ENCODE data around the gene LSM2. TPM values are rescaled to one million over a fixed set of nuclear protein-coding genes. Genes with fewer than 3 reads are reported as not detected.

The LSM2 gene
- total and polyA plus RNA-seq, 9 of the 15 experiments (the other 6 are each of a cell fraction or from before 2014, with no cell fraction given): 154 to 407 (median 223) TPM

DNA sequence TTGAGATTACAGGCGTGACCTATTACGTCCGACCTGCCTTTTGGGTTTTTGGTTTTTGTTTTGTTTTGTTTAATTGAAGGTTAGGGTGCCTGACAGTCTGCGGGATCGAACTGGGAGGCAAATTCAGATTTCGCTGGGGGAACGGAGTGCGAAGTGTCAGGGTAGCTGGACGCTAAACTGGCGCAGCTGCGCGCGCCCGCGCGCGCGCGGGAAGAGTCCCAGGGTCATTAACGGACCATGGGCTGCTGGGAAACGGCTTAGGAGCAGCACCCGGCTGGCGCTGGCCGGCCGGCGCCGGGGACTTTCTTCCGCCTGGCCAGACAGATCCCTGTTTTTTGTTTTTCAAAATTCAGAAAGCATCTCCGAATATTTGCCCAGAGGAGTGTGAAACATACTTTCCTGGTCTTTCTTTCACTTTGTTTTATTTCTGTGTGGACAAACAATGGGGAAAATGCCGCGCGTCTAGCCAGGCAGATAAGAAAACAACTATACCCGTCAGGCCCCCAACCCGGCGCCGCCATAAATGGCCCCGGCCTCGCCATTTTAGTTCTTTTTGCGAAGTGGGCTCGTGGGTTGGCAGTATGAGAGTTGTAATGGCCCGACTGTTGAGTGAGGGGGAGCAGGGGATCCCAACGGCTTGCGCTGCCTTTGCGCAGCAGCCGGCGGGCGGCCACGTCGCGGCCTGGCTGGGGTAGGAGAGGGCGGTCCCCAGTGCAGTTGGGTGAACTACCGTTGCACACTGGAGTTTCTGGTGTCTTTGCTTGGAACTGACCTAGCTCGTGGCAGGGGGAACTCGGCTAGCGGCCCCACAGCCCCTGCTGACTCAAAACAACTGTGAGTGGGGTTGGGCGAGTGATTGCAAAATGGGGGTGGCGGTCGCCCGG, 27.8 kb upstream of the LSM2 start (continued):
- TF ChIP-seq, protein P1, sequence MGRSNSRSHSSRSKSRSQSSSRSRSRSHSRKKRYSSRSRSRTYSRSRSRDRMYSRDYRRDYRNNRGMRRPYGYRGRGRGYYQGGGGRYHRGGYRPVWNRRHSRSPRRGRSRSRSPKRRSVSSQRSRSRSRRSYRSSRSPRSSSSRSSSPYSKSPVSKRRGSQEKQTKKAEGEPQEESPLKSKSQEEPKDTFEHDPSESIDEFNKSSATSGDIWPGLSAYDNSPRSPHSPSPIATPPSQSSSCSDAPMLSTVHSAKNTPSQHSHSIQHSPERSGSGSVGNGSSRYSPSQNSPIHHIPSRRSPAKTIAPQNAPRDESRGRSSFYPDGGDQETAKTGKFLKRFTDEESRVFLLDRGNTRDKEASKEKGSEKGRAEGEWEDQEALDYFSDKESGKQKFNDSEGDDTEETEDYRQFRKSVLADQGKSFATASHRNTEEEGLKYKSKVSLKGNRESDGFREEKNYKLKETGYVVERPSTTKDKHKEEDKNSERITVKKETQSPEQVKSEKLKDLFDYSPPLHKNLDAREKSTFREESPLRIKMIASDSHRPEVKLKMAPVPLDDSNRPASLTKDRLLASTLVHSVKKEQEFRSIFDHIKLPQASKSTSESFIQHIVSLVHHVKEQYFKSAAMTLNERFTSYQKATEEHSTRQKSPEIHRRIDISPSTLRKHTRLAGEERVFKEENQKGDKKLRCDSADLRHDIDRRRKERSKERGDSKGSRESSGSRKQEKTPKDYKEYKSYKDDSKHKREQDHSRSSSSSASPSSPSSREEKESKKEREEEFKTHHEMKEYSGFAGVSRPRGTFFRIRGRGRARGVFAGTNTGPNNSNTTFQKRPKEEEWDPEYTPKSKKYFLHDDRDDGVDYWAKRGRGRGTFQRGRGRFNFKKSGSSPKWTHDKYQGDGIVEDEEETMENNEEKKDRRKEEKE (IDR thresholded peaks at IDR 0.05; ENCODE audit: borderline replicate concordance in 1 of 2, control insufficient read depth in 1 of 2, low read depth in 2 of 2, low read length in 1 of 2): peak in 1 of 2 experiments; percentile 87; a peak in 2 of 4 replicates
- peak; percentile 74; the same call in 1 of the 2 replicates for TF ChIP-seq ZNF232 (CRISPR knock-in tag; IDR thresholded peaks at IDR 0.05)
- no peak for TF ChIP-seq U2AF2 (optimal IDR thresholded peaks at IDR 0.05; ENCODE audit: low read depth, low read length)
- no peak; the same call in 1 of the 2 replicates for TF ChIP-seq MED1 (CRISPR knock-in tag; IDR thresholded peaks at IDR 0.05; ENCODE audit: borderline replicate concordance)
- peak; percentile 74 for TF ChIP-seq FOSL1 (tag; conservative IDR thresholded peaks at IDR 0.05)
- no peak for TF ChIP-seq MCM2 (IDR thresholded peaks at IDR 0.05; ENCODE audit: low read depth)
- peak; percentile 86 for TF ChIP-seq GABPB2 (CRISPR knock-in tag; conservative IDR thresholded peaks at IDR 0.05)
- no peak for TF ChIP-seq PCBP2 (IDR thresholded peaks at IDR 0.05; ENCODE audit: low read depth, low read length, poor library complexity, severe bottlenecking)
- TF ChIP-seq ZNF143 (CRISPR knock-in tag; IDR thresholded peaks at IDR 0.05): peak; percentile 77
- TF ChIP-seq, protein P2, sequence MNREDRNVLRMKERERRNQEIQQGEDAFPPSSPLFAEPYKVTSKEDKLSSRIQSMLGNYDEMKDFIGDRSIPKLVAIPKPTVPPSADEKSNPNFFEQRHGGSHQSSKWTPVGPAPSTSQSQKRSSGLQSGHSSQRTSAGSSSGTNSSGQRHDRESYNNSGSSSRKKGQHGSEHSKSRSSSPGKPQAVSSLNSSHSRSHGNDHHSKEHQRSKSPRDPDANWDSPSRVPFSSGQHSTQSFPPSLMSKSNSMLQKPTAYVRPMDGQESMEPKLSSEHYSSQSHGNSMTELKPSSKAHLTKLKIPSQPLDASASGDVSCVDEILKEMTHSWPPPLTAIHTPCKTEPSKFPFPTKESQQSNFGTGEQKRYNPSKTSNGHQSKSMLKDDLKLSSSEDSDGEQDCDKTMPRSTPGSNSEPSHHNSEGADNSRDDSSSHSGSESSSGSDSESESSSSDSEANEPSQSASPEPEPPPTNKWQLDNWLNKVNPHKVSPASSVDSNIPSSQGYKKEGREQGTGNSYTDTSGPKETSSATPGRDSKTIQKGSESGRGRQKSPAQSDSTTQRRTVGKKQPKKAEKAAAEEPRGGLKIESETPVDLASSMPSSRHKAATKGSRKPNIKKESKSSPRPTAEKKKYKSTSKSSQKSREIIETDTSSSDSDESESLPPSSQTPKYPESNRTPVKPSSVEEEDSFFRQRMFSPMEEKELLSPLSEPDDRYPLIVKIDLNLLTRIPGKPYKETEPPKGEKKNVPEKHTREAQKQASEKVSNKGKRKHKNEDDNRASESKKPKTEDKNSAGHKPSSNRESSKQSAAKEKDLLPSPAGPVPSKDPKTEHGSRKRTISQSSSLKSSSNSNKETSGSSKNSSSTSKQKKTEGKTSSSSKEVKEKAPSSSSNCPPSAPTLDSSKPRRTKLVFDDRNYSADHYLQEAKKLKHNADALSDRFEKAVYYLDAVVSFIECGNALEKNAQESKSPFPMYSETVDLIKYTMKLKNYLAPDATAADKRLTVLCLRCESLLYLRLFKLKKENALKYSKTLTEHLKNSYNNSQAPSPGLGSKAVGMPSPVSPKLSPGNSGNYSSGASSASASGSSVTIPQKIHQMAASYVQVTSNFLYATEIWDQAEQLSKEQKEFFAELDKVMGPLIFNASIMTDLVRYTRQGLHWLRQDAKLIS (CRISPR knock-in tag; IDR thresholded peaks at IDR 0.05): peak; percentile 100
- peak; percentile 20 for TF ChIP-seq SOX6 (IDR thresholded peaks at IDR 0.05)
- 0 out of 2 replicates have a peak, but pooled peaks have one; percentile 74 for TF ChIP-seq DNMT1 (IDR thresholded peaks at IDR 0.05)
- TF ChIP-seq, protein P3, sequence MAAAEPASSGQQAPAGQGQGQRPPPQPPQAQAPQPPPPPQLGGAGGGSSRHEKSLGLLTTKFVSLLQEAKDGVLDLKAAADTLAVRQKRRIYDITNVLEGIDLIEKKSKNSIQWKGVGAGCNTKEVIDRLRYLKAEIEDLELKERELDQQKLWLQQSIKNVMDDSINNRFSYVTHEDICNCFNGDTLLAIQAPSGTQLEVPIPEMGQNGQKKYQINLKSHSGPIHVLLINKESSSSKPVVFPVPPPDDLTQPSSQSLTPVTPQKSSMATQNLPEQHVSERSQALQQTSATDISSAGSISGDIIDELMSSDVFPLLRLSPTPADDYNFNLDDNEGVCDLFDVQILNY (CRISPR knock-in tag; IDR thresholded peaks at IDR 0.05): peak; percentile 65; the same call in 1 of the 2 replicates
- TF ChIP-seq ILK (tag; IDR thresholded peaks at IDR 0.05; ENCODE audit: borderline replicate concordance, low read depth): peak; percentile 33; the same call in 1 of the 2 replicates
- peak; percentile 95 for TF ChIP-seq SP1 (CRISPR knock-in tag; IDR thresholded peaks at IDR 0.05)
